AG04450 (cell line): ENCODE data around the gene SCAF8. TPM values are rescaled to one million over a fixed set of nuclear protein-coding genes. Genes with fewer than 3 reads are reported as not detected.

Experiments
- CTCF ChIA-PET: fragments of 300-600, 350-600 bp; formaldehyde crosslinking; extraction: SDS; loops from one replicate; lab custom pipeline; 2022; ENCODE audit warnings: antibody characterized with exemption, inconsistent platforms; lab: Charles Lee
- POLR2A ChIA-PET: fragments of 350-600 bp; formaldehyde crosslinking; extraction: SDS; loops from one replicate; lab custom pipeline; 2021; ENCODE audit warnings: antibody characterized with exemption, inconsistent platforms; lab: Yijun Ruan, JAX
- DNase-seq: peaks from one replicate; pipeline ENCODE4 v3.0.0-alpha.2; 2011; ENCODE audit warnings: low read depth, low spot score
- H3K27ac ChIP-seq: one replicate; pipeline ENCODE4 v1.5.1; 2012; ENCODE audit warnings: low read depth, low read length, control low read depth
- H3K27me3 ChIP-seq: one replicate; pipeline ENCODE4 v1.6.0; 2012; ENCODE audit warnings: low read length; ENCODE audit not compliant: control insufficient read depth, insufficient read depth
- H3K4me3 ChIP-seq: 2 replicates; pipeline ENCODE4 v1.5.1; 2011; ENCODE audit warnings: mild to moderate bottlenecking, low read depth, low read length, control low read depth
- H3K9me3 ChIP-seq: 2 replicates; pipeline ENCODE4 v1.5.1; 2012; ENCODE audit warnings: low read length; ENCODE audit not compliant: control insufficient read depth, insufficient read depth
- CTCF ChIP-seq: IDR thresholded peaks from 2 replicates; pipeline ENCODE4 v1.5.1; 2011; ENCODE audit warnings: low read depth, low read length, control low read depth, inconsistent platforms
- polyA minus RNA-seq: library from RNA; depleted of rRNA, polyadenylated mRNA; stranded (reverse); fragments of >200 nt; gene quantifications from 2 replicates; pipeline ENCODE4 v1.2.3, GENCODE V29; 2011; rRNA and poly(A)+ RNA removed
- polyA plus RNA-seq: library from polyadenylated mRNA; depleted of rRNA; stranded (reverse); fragments of >200 nt; gene quantifications from 2 replicates; pipeline ENCODE4 v1.2.3, GENCODE V29; 2011; rRNA removed

The SCAF8 gene, protein sequence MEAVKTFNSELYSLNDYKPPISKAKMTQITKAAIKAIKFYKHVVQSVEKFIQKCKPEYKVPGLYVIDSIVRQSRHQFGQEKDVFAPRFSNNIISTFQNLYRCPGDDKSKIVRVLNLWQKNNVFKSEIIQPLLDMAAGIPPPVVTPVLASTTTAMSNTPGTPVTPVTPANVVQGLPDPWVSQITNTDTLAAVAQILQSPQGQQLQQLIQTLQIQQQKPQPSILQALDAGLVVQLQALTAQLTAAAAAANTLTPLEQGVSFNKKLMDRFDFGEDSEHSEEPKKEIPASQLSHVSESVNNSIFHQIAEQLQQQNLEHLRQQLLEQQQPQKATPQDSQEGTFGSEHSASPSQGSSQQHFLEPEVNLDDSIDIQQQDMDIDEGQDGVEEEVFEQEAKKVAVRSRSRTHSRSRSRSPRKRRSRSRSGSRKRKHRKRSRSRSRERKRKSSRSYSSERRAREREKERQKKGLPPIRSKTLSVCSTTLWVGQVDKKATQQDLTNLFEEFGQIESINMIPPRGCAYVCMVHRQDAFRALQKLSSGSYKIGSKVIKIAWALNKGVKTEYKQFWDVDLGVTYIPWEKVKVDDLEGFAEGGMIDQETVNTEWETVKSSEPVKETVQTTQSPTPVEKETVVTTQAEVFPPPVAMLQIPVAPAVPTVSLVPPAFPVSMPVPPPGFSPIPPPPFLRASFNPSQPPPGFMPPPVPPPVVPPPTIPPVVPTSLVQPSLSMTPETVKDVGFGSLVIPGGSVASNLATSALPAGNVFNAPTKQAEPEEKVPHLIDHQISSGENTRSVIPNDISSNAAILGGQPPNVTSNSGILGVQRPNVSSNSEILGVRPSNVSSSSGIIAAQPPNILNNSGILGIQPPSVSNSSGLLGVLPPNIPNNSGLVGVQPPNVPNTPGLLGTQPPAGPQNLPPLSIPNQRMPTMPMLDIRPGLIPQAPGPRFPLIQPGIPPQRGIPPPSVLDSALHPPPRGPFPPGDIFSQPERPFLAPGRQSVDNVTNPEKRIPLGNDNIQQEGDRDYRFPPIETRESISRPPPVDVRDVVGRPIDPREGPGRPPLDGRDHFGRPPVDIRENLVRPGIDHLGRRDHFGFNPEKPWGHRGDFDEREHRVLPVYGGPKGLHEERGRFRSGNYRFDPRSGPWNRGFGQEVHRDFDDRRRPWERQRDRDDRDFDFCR (N-terminal part only)
- polyA plus RNA-seq (23.7 and 29.2 TPM in 2 replicates), polyA minus RNA-seq (33.4 and 45.7 TPM in 2 replicates)

GRCh38 chr6:154733183-154733625, at the start of gene SCAF8:
TSS of gene SCAF8 (plus strand) at chr6:154733416. CDS start at chr6:154733901, 485 bp downstream.
- CTCF ChIA-PET: interaction anchor here (0.6 kb wide), 1 partner anchor 73 kb away, joined by 3 read pairs; no protein-coding TSS in a partner anchor
- POLR2A ChIA-PET: no interaction called here
- Histone ChIP-seq H3K27ac (peak within 1 kb of the TSS; percentile 96), H3K9me3 (no peaks in the 10 kb centered on the region; the same call in 1 of the 2 replicates), H3K4me3 (peak within 1 kb of the TSS; percentile 82), H3K27me3 (no peaks in the 10 kb centered on the region)
- DNase-seq: no peak
- peak; percentile 63 for TF ChIP-seq CTCF

DNA sequence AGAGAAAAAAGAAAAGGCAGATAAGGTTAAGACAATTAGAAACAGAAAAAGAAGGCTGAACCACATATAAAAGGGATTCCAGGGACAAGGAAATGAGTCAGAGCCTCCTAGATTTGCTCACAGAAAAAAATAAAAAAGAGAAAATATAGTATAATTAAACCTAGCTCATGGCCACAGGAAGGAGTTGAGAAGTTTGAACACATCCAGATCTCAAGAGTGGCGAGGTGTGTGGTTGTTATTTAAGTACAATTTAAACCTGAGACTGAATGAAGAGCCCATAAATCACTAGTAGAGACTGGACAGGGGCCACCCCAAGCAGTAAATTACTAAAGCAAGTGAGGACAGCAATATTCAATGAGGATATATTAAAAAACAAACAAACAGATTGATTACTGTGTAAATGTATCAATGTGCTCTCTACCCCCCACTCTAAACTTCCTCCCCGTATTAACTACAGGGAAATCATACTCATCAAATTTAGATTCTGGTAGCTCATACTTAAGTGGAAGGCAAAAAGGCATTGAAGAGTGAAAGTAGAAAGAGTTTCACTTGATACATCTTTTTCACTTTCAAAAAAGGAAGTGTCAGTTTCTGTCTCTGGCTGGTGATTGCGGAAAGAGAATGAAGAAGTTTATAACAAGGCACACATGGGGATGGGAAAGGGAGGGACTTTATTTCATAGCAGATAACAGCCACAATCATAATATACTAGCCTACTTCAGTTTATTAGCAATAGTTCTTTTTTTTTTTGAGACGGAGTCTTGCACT, 49.3 kb upstream of the SCAF8 start:
- H3K27ac ChIP-seq: no peak overlapping the region
- CTCF ChIA-PET: interaction anchor here (2.0 to 2.8 kb wide), 2 partner anchors 9 to 120 kb away, joined by 4 to 30 read pairs; no protein-coding TSS in a partner anchor
- no peak overlapping the region for H3K4me3 ChIP-seq
- POLR2A ChIA-PET: no interaction called here
- no peaks in the 10 kb centered on the region for H3K27me3 ChIP-seq
- no peaks in the 10 kb centered on the region; the same call in 1 of the 2 replicates for H3K9me3 ChIP-seq
- no peak for TF ChIP-seq CTCF
- DNase-seq: no peak

DNA sequence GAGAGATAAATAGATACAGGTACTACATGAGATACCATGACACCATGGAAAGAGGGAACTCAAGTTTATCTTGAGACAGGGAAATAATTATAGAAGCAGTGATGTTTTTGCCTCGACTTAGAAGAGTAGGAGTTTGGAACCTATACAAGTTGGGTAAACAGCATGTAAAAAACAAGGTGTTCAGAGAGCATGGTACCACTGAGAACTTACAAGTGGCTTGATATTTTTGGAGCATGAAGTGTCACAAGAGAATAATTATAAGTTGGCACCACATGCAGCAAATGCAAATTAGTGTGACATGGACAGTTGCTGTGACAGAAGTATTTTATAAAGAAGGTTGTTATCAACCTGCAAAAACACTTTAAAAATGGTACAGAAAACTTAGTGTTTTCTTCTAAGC, 47.1 kb upstream of the SCAF8 start:
- POLR2A ChIA-PET: no interaction called here

More for the DNA sequence above, 47.1 kb upstream of the SCAF8 start:
- Histone ChIP-seq H3K4me3 (no peak overlapping the region), H3K9me3 (no peaks in the 10 kb centered on the region; the same call in 1 of the 2 replicates), H3K27me3 (no peaks in the 10 kb centered on the region), H3K27ac (no peak overlapping the region)
- no peak for DNase-seq
- CTCF ChIA-PET: no interaction called here
- no peak for TF ChIP-seq CTCF
